Measurements from ENCODE around the gene INHA.

Gene INHA

GRCh38 chr2:219572237-219573001 is at the start of gene INHA:
Gene INHA (plus strand): TSS chr2:219572310. CDS start chr2:219572375, 65 bp downstream.
- DNase-seq = no peak

- no peak for DNase-seq
These were observed 49.0 kb upstream of the INHA start for GRCh38 chr2:219523031-219523671.

GRCh38 chr2:219524817-219525216 is 47.3 kb upstream of the INHA start:
- DNase-seq = no peak

GRCh38 chr2:219525533-219526232 is 46.4 kb upstream of the INHA start:
- no peak for DNase-seq

- no peak for DNase-seq
These were observed 45.6 kb upstream of the INHA start for GRCh38 chr2:219526320-219527075.

- DNase-seq = no peak
These were observed 45.1 kb upstream of the INHA start for GRCh38 chr2:219527076-219527394.

GRCh38 chr2:219527472-219527871 is 44.6 kb upstream of the INHA start:
- no peak for DNase-seq

GRCh38 chr2:219530048-219530963 is 41.8 kb upstream of the INHA start:
- peak; percentile 85 for DNase-seq

GRCh38 chr2:219531639-219532377 is 40.3 kb upstream of the INHA start:
- DNase-seq = no peak

GRCh38 chr2:219532378-219532649 is 39.8 kb upstream of the INHA start:
- no peak for DNase-seq

GRCh38 chr2:219533930-219534661 is 38.0 kb upstream of the INHA start:
- no peak for DNase-seq

GRCh38 chr2:219536425-219536824 is 35.7 kb upstream of the INHA start:
- no peak for DNase-seq

- no peak for DNase-seq
These were observed 35.1 kb upstream of the INHA start for GRCh38 chr2:219536967-219537366.

- no peak for DNase-seq
These were observed 34.2 kb upstream of the INHA start for GRCh38 chr2:219537657-219538488.

GRCh38 chr2:219538504-219538951 is 33.6 kb upstream of the INHA start:
- no peak for DNase-seq

GRCh38 chr2:219538956-219539788 is 32.9 kb upstream of the INHA start:
- DNase-seq = no peak

GRCh38 chr2:219539926-219540678 is 32.0 kb upstream of the INHA start:
- no peak for DNase-seq
